ENCODE results near the gene CEP104.

- no peak for TF ChIP-seq CTCF (IDR thresholded peaks at IDR 0.05)
- no peak for TF ChIP-seq POLR2A (IDR thresholded peaks at IDR 0.05)
These were observed 7.9 kb upstream of the CEP104 start for GRCh38 chr1:3864884-3865283.
